A549 (cell line): ENCODE measurements around the gene NDUFV2. TPM values are rescaled to one million over a fixed set of nuclear protein-coding genes. Genes with fewer than 3 reads are reported as not detected.
"Not testable (repeated sequence)": the region's sequence is repeated elsewhere in the genome, so short reads cannot be mapped to it uniquely, and the experiment has no call there.

Experiments
- ATAC-seq, 2 experiments: fragments of 200-7000 bp in 1 of 2; fragments of >200 bp in 1 of 2; cut with Nextera tagmentation in 1 of 2; cut with Tn5 transposase in 1 of 2; 3 replicates each; pipeline versions ENCODE4 v1.8.0 to v1.9.1; 2018 to 2020; ENCODE audit warnings: mild to moderate bottlenecking in 1 of 2, moderate library complexity in 1 of 2
- CTCF ChIA-PET: fragments of 300-600 bp; sonication (Branson Sonifier 250); formaldehyde crosslinking; extraction: SDS; loops from one replicate; lab custom pipeline; 2021; ENCODE audit warnings: antibody characterized with exemption, inconsistent platforms; lab: Yijun Ruan, JAX
- POLR2A ChIA-PET: fragments of 350-600 bp; formaldehyde crosslinking; extraction: SDS; loops from one replicate; lab custom pipeline; 2021; ENCODE audit warnings: antibody characterized with exemption, inconsistent platforms; lab: Yijun Ruan, JAX
- DNase-seq, 2 experiments: peaks; one replicate each; pipeline versions ENCODE4 v3.0.0 to v3.0.0-alpha.2; 2011 to 2016; ENCODE audit warnings: low read depth in 1 of 2, low spot score in 1 of 2
- FAIRE-seq: peaks from 2 replicates; lab custom pipeline; 2011; peaks lifted over from hg19 to GRCh38; lab: Jason Lieb, UNC
- H3K27ac ChIP-seq, 2 experiments: fragments of >200 bp; sonication (Bioruptor Twin); formaldehyde crosslinking; 3 replicates each; pipeline ENCODE4 v1.5.1; 2016 to 2017
- H3K4me1 ChIP-seq: fragments of >200 bp; sonication (Bioruptor Twin); formaldehyde crosslinking; 3 replicates; pipeline ENCODE4 v1.6.1; 2016
- H3K4me2 ChIP-seq: fragments of >200 bp; sonication (Bioruptor Twin); formaldehyde crosslinking; 3 replicates; pipeline ENCODE4 v1.6.1; 2016
- H3K4me3 ChIP-seq: fragments of >200 bp; sonication (Bioruptor Twin); formaldehyde crosslinking; 3 replicates; pipeline ENCODE4 v1.5.1; 2016
- H3K9me3 ChIP-seq: fragments of >200 bp; sonication (Bioruptor Twin); formaldehyde crosslinking; 3 replicates; pipeline ENCODE4 v1.6.1; 2016
- EP300 ChIP-seq, 2 experiments: fragments of >200 bp; sonication (Bioruptor Twin); formaldehyde crosslinking; IDR thresholded peaks; 2 replicates in 1 of 2; 3 replicates in 1 of 2; pipeline ENCODE4 v1.6.1; 2016 to 2017
- FOSB ChIP-seq: fragments of 250-450 bp; sonication (Bioruptor Pico); IDR thresholded peaks from 2 replicates; pipeline ENCODE4 v1.5.0; 2020; ENCODE audit warnings: mild to moderate bottlenecking, moderate library complexity
- FOXS1 ChIP-seq: fragments of 250-450 bp; sonication (Bioruptor Pico); IDR thresholded peaks from 2 replicates; pipeline ENCODE4 v1.5.0; 2020; ENCODE audit warnings: mild to moderate bottlenecking, moderate library complexity
- HOXB13 ChIP-seq: fragments of 250-450 bp; sonication (Bioruptor Pico); IDR thresholded peaks from 2 replicates; pipeline ENCODE4 v1.5.0; 2020; ENCODE audit warnings: low read depth, mild to moderate bottlenecking, moderate library complexity
- JUN ChIP-seq, 2 experiments: fragments of >200 bp; sonication (Bioruptor Twin); formaldehyde crosslinking; IDR thresholded peaks; 2 replicates in 1 of 2; 3 replicates in 1 of 2; pipeline ENCODE4 v1.6.1; 2016 to 2017
- JUNB ChIP-seq: fragments of >200 bp; sonication (Bioruptor Twin); formaldehyde crosslinking; IDR thresholded peaks from 2 replicates; pipeline ENCODE4 v1.6.1; 2016
- MAFK ChIP-seq: fragments of 450-650 bp; IDR thresholded peaks from 2 replicates; pipeline ENCODE4 v1.6.1; 2014; ENCODE audit not compliant: partially characterized antibody
- PHF8 ChIP-seq: fragments of 200-600 bp; sonication (generic); IDR thresholded peaks from 2 replicates; pipeline ENCODE4 v1.6.1; 2016; ENCODE audit warnings: low read depth, mild to moderate bottlenecking, antibody characterized with exemption, moderate library complexity, borderline replicate concordance
- POLR2A ChIP-seq: IDR thresholded peaks from 2 replicates; pipeline ENCODE4 v1.6.1; 2012; ENCODE audit warnings: mild to moderate bottlenecking, low read length
- POLR2AphosphoS2 ChIP-seq: conservative IDR thresholded peaks from 2 replicates; pipeline ENCODE4 v1.6.1; 2012; ENCODE audit warnings: low read length, improper control_type of control experiment, inconsistent platforms
- RAD21 ChIP-seq, 2 experiments: fragments of >200 bp in 1 of 2; sonication (Bioruptor Twin) in 1 of 2; formaldehyde crosslinking in 1 of 2; IDR thresholded peaks in 1 of 2; conservative IDR thresholded peaks in 1 of 2; 2 replicates in 1 of 2; 3 replicates in 1 of 2; pipeline ENCODE4 v1.6.1; 2012 to 2018; ENCODE audit warnings: inconsistent platforms in 1 of 2
- RNF2 ChIP-seq: fragments of 200-600 bp; sonication (generic); IDR thresholded peaks from 2 replicates; pipeline ENCODE4 v1.6.1; 2016; ENCODE audit warnings: low read depth, mild to moderate bottlenecking, antibody characterized with exemption, moderate library complexity, borderline replicate concordance
- TFCP2L1 ChIP-seq: fragments of 250-450 bp; sonication (Bioruptor Pico); IDR thresholded peaks from 2 replicates; pipeline ENCODE4 v1.5.0; 2021; ENCODE audit warnings: mild to moderate bottlenecking
- TP53 ChIP-seq: fragments of 250-450 bp; sonication (Bioruptor Pico); IDR thresholded peaks from 2 replicates; pipeline ENCODE4 v1.5.0; 2021; ENCODE audit warnings: mild to moderate bottlenecking, moderate library complexity
- ZNF302 ChIP-seq: fragments of 250-450 bp; sonication (Bioruptor Pico); IDR thresholded peaks from 2 replicates; pipeline ENCODE4 v1.9.0; 2021; ENCODE audit warnings: inconsistent platforms, mild to moderate bottlenecking, moderate library complexity
- WGBS: methylation state at CpG from one replicate; pipeline ENCODE4 v1.1.6; 2017; ENCODE audit errors: missing lambda C conversion rate; 5-methylcytosine and 5-hydroxymethylcytosine counted together
- polyA plus RNA-seq, 4 experiments: library from polyadenylated mRNA; depleted of rRNA in 3 of 4; stranded (reverse); fragments of >200 nt; fragmentation: RNase III in 1 of 4; extraction: RNeasy Plus Mini Kit Qiagen cat#74134 plus additional on column Dnase treatment in 1 of 4; gene quantifications; 2 replicates in 3 of 4; 3 replicates in 1 of 4; pipeline ENCODE4 v1.2.3, GENCODE V29; 2011 to 2017
- TF ChIP-seq, protein P1 (sequence below): fragments of 150-350 bp; IDR thresholded peaks from 2 replicates; pipeline ENCODE4 v1.6.1; 2014; ENCODE audit warnings: low read depth, mild to moderate bottlenecking, low read length
- TF ChIP-seq, protein P2 (sequence below): fragments of 450-650 bp; IDR thresholded peaks from 2 replicates; pipeline ENCODE4 v1.6.1; 2014; ENCODE audit warnings: antibody characterized with exemption

NDUFV2 gene
- polyA plus RNA-seq, 2 of the 4 experiments (the other 2 are of a cell fraction), result 115 to 180 TPM

DNA sequence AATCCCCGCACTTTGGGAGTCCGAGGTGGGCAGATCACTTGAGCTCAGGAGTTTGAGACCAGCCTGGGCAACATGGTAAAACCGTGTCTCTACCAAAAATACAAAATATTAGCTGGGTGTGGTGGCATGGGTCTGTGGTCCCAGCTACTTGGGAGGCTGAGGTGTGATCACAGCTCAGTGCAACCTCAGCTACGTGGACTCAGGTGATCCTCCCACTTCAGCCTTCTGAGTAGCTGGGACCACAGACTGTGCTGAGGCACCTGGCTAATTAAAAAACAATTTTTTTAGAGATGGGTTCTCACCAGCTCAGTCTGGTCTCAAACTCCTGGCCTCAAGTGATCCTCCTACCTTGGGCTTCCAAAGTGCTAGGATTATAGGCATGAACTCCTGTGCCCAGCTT is 57.5 kb downstream of the NDUFV2 start:
- Histone ChIP-seq H3K4me2 (no peak overlapping the region), H3K4me1 (no peaks in the 10 kb centered on the region), H3K9me3 (peaks cover 8% of the 10 kb centered on the region; the same call in 1 of the 3 replicates), H3K27ac (no peak overlapping the region), H3K4me3 (no peak overlapping the region)
- FAIRE-seq, result no peak
- ChIA-PET CTCF (interaction anchor here (1.1 to 1.2 kb wide), 2 partner anchors 12 to 58 kb away, joined by 3 read pairs; partner anchors contain the start of gene NDUFV2), POLR2A (interaction anchor here (0.8 kb wide), 1 partner anchor 174 kb away, joined by 6 read pairs; the partner anchor contains the start of gene TWSG1)
- no peak for DNase-seq
- ATAC-seq, result no peak
- WGBS, result 91% methylated on average over 4 of the region's 4 CpGs
- TF ChIP-seq JUNB (no peak), HOXB13 (no peak), TFCP2L1 (no peak), FOSB (no peak), TP53 (CRISPR knock-in tag) (no peak), JUN (IDR thresholded peaks at IDR 0.05) (no peak), MAFK (no peak), RNF2 (no peak), ZNF302 (CRISPR knock-in tag) (no peak), PHF8 (no peak), POLR2AphosphoS2 (no peak), RAD21 (conservative IDR thresholded peaks at IDR 0.05 in 1 of 2, IDR thresholded peaks at IDR 0.05 in 1 of 2) (no peak), POLR2A (no peak), FOXS1 (CRISPR knock-in tag) (no peak), EP300 (IDR thresholded peaks at IDR 0.05) (no peak)
- TF ChIP-seq, protein P1, sequence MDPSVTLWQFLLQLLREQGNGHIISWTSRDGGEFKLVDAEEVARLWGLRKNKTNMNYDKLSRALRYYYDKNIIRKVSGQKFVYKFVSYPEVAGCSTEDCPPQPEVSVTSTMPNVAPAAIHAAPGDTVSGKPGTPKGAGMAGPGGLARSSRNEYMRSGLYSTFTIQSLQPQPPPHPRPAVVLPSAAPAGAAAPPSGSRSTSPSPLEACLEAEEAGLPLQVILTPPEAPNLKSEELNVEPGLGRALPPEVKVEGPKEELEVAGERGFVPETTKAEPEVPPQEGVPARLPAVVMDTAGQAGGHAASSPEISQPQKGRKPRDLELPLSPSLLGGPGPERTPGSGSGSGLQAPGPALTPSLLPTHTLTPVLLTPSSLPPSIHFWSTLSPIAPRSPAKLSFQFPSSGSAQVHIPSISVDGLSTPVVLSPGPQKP, result no peak
- TF ChIP-seq, protein P2, sequence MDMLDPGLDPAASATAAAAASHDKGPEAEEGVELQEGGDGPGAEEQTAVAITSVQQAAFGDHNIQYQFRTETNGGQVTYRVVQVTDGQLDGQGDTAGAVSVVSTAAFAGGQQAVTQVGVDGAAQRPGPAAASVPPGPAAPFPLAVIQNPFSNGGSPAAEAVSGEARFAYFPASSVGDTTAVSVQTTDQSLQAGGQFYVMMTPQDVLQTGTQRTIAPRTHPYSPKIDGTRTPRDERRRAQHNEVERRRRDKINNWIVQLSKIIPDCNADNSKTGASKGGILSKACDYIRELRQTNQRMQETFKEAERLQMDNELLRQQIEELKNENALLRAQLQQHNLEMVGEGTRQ, result no peak

DNA sequence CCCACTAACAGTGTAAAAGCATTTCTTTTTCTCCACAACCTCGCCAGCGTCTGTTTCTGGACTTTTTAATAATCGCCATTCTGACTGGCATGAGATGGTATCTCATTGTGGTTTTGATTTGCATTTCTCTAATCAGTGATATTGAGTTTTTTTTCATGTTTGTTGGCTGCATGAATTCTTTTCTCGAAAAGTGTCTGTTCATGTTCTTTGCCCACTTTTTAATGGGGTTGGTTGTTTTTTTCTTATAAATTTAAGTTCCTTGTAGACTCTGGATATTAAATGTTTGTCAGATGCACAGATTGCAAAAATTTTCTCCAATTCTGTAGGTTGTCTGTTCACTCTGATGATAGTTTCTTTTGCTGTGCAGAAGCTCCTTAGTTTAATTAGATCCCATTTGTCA is 60.2 kb downstream of the NDUFV2 start:
- CTCF ChIA-PET, DNase-seq, H3K4me2 ChIP-seq, H3K27ac ChIP-seq, FAIRE-seq, H3K4me3 ChIP-seq, POLR2A ChIA-PET, H3K4me1 ChIP-seq, ATAC-seq: not testable (repeated sequence)
- H3K9me3 ChIP-seq, result peaks cover 11% of the 10 kb centered on the region; the same call in 1 of the 3 replicates
- whole genome bisulfite sequencing, result 92% methylated on average over 4 of the region's 4 CpGs

DNA sequence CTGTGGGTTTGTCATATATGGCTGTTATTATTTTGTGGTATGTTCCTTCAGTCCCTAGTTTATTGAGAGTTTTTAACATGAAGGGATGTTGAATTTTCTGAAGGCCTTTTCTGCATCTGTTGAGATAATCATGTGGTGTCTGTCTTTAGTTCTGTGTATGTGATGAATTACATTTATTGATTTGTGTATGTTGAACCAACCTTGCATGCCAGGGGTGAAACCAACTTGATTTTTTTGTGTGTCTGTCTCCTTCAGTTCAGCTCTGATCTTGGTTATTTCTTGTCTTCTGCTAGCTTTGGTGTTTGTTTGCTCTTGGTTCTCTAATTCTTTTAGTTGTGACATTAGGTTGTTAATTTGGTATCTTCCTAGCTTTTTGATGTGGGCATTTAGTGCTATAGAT is 61.6 kb downstream of the NDUFV2 start:
- H3K4me2 ChIP-seq, H3K4me1 ChIP-seq, CTCF ChIA-PET, H3K27ac ChIP-seq, FAIRE-seq, DNase-seq, POLR2A ChIA-PET, ATAC-seq, H3K4me3 ChIP-seq: not testable (repeated sequence)
- H3K9me3 ChIP-seq, result peaks cover 11% of the 10 kb centered on the region; the same call in 1 of the 3 replicates

DNA sequence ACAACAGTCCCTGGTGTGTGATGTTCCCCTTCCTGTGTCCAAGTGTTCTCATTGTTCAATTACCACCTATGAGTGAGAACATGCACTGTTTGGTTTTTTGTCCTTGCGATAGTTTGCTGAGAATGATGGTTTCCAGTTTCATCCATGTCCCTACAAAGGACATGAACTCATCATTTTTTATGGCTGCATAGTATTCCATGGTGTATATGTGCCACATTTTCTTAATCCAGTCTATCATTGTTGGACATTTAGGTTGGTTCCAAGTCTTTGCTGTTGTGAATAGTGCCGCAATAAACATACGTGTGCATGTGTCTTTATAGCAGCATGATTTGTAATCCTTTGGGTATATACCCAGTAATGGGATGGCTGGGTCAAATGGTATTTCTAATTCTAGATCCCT is 63.4 kb downstream of the NDUFV2 start:
- ATAC-seq, DNase-seq: not testable (repeated sequence)

DNA sequence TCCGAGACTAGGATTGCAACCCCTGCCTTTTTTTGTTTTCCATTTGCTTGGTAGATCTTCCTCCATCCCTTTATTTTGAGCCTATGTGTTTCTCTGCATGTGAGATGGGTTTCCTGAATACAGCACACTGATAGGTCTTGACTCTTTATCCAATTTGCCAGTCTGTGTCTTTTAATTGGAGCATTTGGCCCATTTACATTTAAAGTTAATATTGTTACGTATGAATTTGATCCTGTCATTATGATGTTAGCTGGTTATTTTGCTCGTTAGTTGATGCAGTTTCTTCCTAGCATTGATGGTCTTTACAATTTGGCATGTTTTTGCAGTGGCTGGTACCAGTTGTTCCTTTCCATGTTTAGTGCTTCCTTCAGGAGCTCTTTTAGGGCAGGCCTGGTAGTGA is 67.0 kb downstream of the NDUFV2 start:
- WGBS, result 85% methylated on average over 3 of the region's 3 CpGs
- H3K27ac ChIP-seq, FAIRE-seq, CTCF ChIA-PET, H3K4me1 ChIP-seq, H3K4me3 ChIP-seq, H3K9me3 ChIP-seq, POLR2A ChIA-PET, H3K4me2 ChIP-seq, DNase-seq, ATAC-seq: not testable (repeated sequence)

More for the DNA sequence above, 63.4 kb downstream of the NDUFV2 start:
- H3K4me2 ChIP-seq, H3K27ac ChIP-seq, H3K4me1 ChIP-seq, CTCF ChIA-PET, POLR2A ChIA-PET, H3K4me3 ChIP-seq, FAIRE-seq: not testable (repeated sequence)
- H3K9me3 ChIP-seq, result peaks cover 11% of the 10 kb centered on the region; the same call in 1 of the 3 replicates
- 92% methylated on average over 3 of the region's 3 CpGs for WGBS

DNA sequence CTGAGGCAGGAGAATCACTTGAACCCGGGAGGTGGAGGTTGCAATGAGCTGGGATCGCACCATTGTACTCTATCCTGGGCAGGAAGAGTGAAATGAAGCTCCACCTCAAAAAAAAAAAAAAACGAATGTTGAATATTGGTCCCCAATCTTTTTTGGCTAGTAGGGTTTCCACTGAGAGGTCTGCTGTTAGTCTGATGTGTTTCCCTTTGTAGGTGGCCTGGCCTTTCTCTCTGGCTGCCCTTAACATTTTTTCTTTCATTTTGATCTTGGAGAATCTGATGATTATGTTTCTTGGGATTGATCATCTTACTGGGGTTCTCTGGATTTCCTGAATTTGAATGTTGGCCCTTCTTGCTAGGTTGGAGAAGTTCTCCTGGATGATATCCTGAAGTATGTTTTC is 69.4 kb downstream of the NDUFV2 start:
- CTCF ChIA-PET, result interaction anchor here (0.6 kb wide), 1 partner anchor 751 kb away, joined by 3 read pairs; no protein-coding TSS in a partner anchor
- H3K9me3 ChIP-seq, H3K4me1 ChIP-seq, H3K4me2 ChIP-seq, H3K4me3 ChIP-seq, DNase-seq, H3K27ac ChIP-seq, POLR2A ChIA-PET, ATAC-seq, FAIRE-seq: not testable (repeated sequence)
- WGBS, result 62% methylated on average over 3 of the region's 3 CpGs
